ENCODE data around the gene LEMD3.

DNA sequence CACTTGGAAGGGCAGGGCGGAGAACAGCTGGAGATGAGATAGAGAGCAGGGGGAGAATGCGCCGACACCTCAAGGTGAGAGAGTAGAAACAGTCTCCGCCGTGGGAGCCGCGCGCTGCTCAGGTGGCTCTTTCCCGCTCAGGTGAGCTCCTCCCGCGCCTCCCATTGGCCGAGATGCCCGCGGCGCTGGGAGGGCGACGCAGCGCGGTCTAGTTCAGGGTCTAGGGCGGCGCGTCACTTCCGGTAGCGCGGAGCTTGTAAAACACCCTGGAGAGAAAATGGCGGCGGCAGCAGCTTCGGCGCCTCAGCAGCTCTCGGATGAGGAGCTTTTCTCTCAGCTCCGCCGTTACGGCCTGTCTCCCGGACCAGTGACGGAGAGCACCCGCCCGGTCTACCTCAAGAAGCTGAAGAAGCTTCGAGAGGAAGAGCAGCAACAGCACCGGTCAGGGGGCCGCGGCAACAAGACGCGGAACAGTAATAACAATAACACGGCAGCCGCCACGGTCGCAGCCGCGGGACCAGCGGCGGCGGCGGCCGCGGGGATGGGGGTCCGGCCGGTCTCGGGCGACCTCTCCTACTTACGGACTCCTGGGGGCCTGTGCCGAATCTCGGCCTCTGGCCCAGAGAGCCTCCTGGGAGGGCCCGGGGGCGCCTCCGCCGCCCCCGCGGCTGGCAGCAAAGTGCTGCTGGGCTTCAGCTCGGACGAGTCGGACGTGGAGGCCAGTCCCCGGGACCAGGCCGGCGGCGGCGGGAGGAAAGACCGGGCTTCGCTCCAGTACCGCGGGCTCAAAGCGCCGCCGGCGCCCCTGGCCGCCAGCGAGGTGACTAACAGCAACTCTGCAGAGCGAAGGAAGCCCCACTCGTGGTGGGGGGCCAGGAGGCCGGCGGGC, at the start of gene LEMD3:
- TF ChIP-seq ELF4 (IDR thresholded peaks at IDR 0.05) (peak; percentile 64), SUZ12 (IDR thresholded peaks at IDR 0.05) (no peak)
